T-helper 9 cell (primary cell): ENCODE measurements around the gene OAT.

ENCODE experiments used
- DNase-seq: peaks from one replicate; pipeline ENCODE4 v3.0.0-alpha.2; 2020
- total RNA-seq, 2 donors: gene quantifications; one replicate each; lab custom pipeline; 2026; lab: John Stamatoyannopoulos, UW

The OAT gene
- 52.0 to 57.2 reads per million in 2 donors for total RNA-seq

- peak; percentile 96 for DNase-seq
Measured at GRCh38 chr10:124418726-124419501, at the start of gene OAT. Gene OAT (minus strand): TSS chr10:124418923. CDS start chr10:124412171, 6,752 bp downstream.

- DNase-seq = no peak
Measured at GRCh38 chr10:124467165-124467564, 48.4 kb upstream of the OAT start.

GRCh38 chr10:124465777-124466488, 47.2 kb upstream of the OAT start:
- no peak for DNase-seq

GRCh38 chr10:124465003-124465776, 46.5 kb upstream of the OAT start:
- DNase-seq = no peak

- no peak for DNase-seq
Measured at GRCh38 chr10:124464028-124464965, 45.6 kb upstream of the OAT start.

- DNase-seq = no peak
Measured at GRCh38 chr10:124462348-124462695, 43.6 kb upstream of the OAT start.

GRCh38 chr10:124461642-124462347, 43.1 kb upstream of the OAT start, which contains the start of gene LHPP:
Gene LHPP (plus strand): TSS chr10:124461823. CDS start chr10:124461863, 40 bp downstream.
- DNase-seq = peak; percentile 76

- no peak for DNase-seq
Measured at GRCh38 chr10:124460144-124460543, 41.4 kb upstream of the OAT start.

- no peak for DNase-seq
Measured at GRCh38 chr10:124459395-124459794, 40.7 kb upstream of the OAT start.

GRCh38 chr10:124458889-124459288, 40.2 kb upstream of the OAT start:
- DNase-seq = no peak

GRCh38 chr10:124458473-124458872, 39.8 kb upstream of the OAT start:
- DNase-seq = no peak

GRCh38 chr10:124455441-124455840, 36.7 kb upstream of the OAT start:
- no peak for DNase-seq

GRCh38 chr10:124453960-124454610, 35.4 kb upstream of the OAT start:
- DNase-seq = no peak

- DNase-seq = no peak
Measured at GRCh38 chr10:124451276-124451675, 32.6 kb upstream of the OAT start.

GRCh38 chr10:124450783-124451057, 32.0 kb upstream of the OAT start:
- no peak for DNase-seq

GRCh38 chr10:124450012-124450782, 31.5 kb upstream of the OAT start, which contains the start of gene NKX1-2:
Gene NKX1-2 (minus strand): TSS chr10:124450035. CDS start chr10:124449943, 92 bp downstream.
- DNase-seq = no peak

- DNase-seq = no peak
Measured at GRCh38 chr10:124449170-124450011, 30.7 kb upstream of the OAT start.

- DNase-seq = no peak
Measured at GRCh38 chr10:124448696-124449169, 30.0 kb upstream of the OAT start.
